H9 (cell line): ENCODE measurements around the gene DAB1. TPM values are rescaled to one million over a fixed set of nuclear protein-coding genes. Genes with fewer than 3 reads are reported as not detected.

Experiments
- DNase-seq: peaks from one replicate; pipeline ENCODE4 v3.0.0-alpha.2; 2017
- H2AFZ ChIP-seq: one replicate; pipeline ENCODE4 v1.6.1; 2013; ENCODE audit warnings: mild to moderate bottlenecking, low read length, control low read depth, moderate library complexity
- H2AK5ac ChIP-seq: 2 replicates; pipeline ENCODE4 v1.6.1; 2013; ENCODE audit warnings: low read length, control low read depth, mixed read lengths; ENCODE audit not compliant: insufficient read length
- H2BK120ac ChIP-seq: one replicate; pipeline ENCODE4 v1.6.1; 2013; ENCODE audit warnings: low read depth, mild to moderate bottlenecking, low read length, control low read depth, inconsistent platforms; ENCODE audit not compliant: poor library complexity, severe bottlenecking
- H2BK12ac ChIP-seq: 2 replicates; pipeline ENCODE4 v1.6.1; 2013; ENCODE audit warnings: low read length, control low read depth, mixed read lengths, low read depth; ENCODE audit not compliant: insufficient read length
- H2BK15ac ChIP-seq: 2 replicates; pipeline ENCODE4 v1.6.1; 2013; ENCODE audit warnings: low read depth, low read length, control low read depth
- H2BK20ac ChIP-seq: one replicate; pipeline ENCODE4 v1.6.1; 2013; ENCODE audit warnings: low read depth, mild to moderate bottlenecking, low read length, control low read depth, inconsistent platforms; ENCODE audit not compliant: poor library complexity, severe bottlenecking
- H2BK5ac ChIP-seq: 2 replicates; pipeline ENCODE4 v1.6.1; 2013; ENCODE audit warnings: low read length, control low read depth, mixed read lengths; ENCODE audit not compliant: insufficient read length
- H3K14ac ChIP-seq: 2 replicates; pipeline ENCODE4 v1.6.1; 2013; ENCODE audit warnings: low read length, control low read depth; ENCODE audit not compliant: insufficient read depth
- H3K18ac ChIP-seq: 2 replicates; pipeline ENCODE4 v1.6.1; 2013; ENCODE audit warnings: low read depth, mild to moderate bottlenecking, mixed read lengths, low read length, control low read depth; ENCODE audit not compliant: insufficient read length
- H3K23ac ChIP-seq: 2 replicates; pipeline ENCODE4 v1.6.1; 2013; ENCODE audit warnings: low read length, control low read depth, mixed read lengths, low read depth; ENCODE audit not compliant: insufficient read length
- H3K23me2 ChIP-seq: 2 replicates; pipeline ENCODE4 v1.6.1; 2013; ENCODE audit warnings: low read depth, mild to moderate bottlenecking, mixed read lengths, low read length, control low read depth; ENCODE audit not compliant: insufficient read length, poor library complexity, severe bottlenecking
- H3K27ac ChIP-seq: 2 replicates; pipeline ENCODE4 v1.5.1; 2013; ENCODE audit warnings: low read length, control low read depth, mixed read lengths, low read depth; ENCODE audit not compliant: insufficient read length
- H3K27me3 ChIP-seq: 2 replicates; pipeline ENCODE4 v1.6.1; 2013; ENCODE audit warnings: low read length, control low read depth, inconsistent platforms; ENCODE audit not compliant: insufficient read depth
- H3K4ac ChIP-seq: 2 replicates; pipeline ENCODE4 v1.6.1; 2013; ENCODE audit warnings: low read depth, mild to moderate bottlenecking, control low read depth, inconsistent platforms, low read length, moderate library complexity
- H3K4me1 ChIP-seq: 2 replicates; pipeline ENCODE4 v1.6.1; 2013; ENCODE audit warnings: low read length, control low read depth, inconsistent platforms; ENCODE audit not compliant: insufficient read depth
- H3K4me2 ChIP-seq: 2 replicates; pipeline ENCODE4 v1.6.1; 2013; ENCODE audit warnings: low read length, control low read depth, mixed read lengths; ENCODE audit not compliant: insufficient read length, insufficient read depth
- H3K56ac ChIP-seq: 2 replicates; pipeline ENCODE4 v1.6.1; 2013; ENCODE audit warnings: low read depth, mild to moderate bottlenecking, mixed read lengths, low read length, control low read depth; ENCODE audit not compliant: insufficient read length
- H3K79me1 ChIP-seq: 2 replicates; pipeline ENCODE4 v1.6.1; 2013; ENCODE audit warnings: low read depth, mild to moderate bottlenecking, moderate library complexity, low read length, control low read depth, inconsistent platforms; ENCODE audit not compliant: insufficient read depth, poor library complexity, severe bottlenecking
- H3K79me2 ChIP-seq: 2 replicates; pipeline ENCODE4 v1.6.1; 2013; ENCODE audit warnings: low read length, control low read depth, inconsistent platforms; ENCODE audit not compliant: insufficient read depth
- H3K9ac ChIP-seq: 2 replicates; pipeline ENCODE4 v1.6.1; 2013; ENCODE audit warnings: low read length, control low read depth, mixed read lengths; ENCODE audit not compliant: insufficient read length; ENCODE audit errors: extremely low read depth
- H3K9me3 ChIP-seq: one replicate; pipeline ENCODE4 v1.6.1; 2013; ENCODE audit warnings: low read depth, low read length, inconsistent platforms; ENCODE audit not compliant: control insufficient read depth
- H3T11ph ChIP-seq: one replicate; pipeline ENCODE4 v1.6.1; 2013; ENCODE audit warnings: mild to moderate bottlenecking, low read length, control low read depth, inconsistent platforms
- H4K20me1 ChIP-seq: one replicate; pipeline ENCODE4 v1.6.1; 2013; ENCODE audit not compliant: control insufficient read depth, insufficient read length, insufficient read depth
- H4K5ac ChIP-seq: 2 replicates; pipeline ENCODE4 v1.6.1; 2013; ENCODE audit warnings: low read depth, mild to moderate bottlenecking, mixed read lengths, low read length, control low read depth; ENCODE audit not compliant: insufficient read length
- H4K8ac ChIP-seq: replicated peaks from 2 replicates; pipeline ENCODE4 v1.6.1; 2013; ENCODE audit warnings: low read length, control low read depth, mixed read lengths, low read depth; ENCODE audit not compliant: insufficient read length
- H4K91ac ChIP-seq: 2 replicates; pipeline ENCODE4 v1.6.1; 2013; ENCODE audit warnings: low read depth, mild to moderate bottlenecking, moderate library complexity, mixed read lengths, low read length, control low read depth; ENCODE audit not compliant: insufficient read length
- H3K27ac Mint-ChIP-seq, 3 experiments: 2 replicates in 2 of 3; 3 replicates in 1 of 3; pipeline ENCODE4 v1.8.0; 2020 to 2021; ENCODE audit warnings: mixed read lengths in 3 of 3, mild to moderate bottlenecking in 1 of 3, moderate library complexity in 1 of 3
- H3K27me3 Mint-ChIP-seq: 2 replicates; pipeline ENCODE4 v1.8.0; 2021; ENCODE audit warnings: low read depth, mild to moderate bottlenecking, moderate library complexity, mixed read lengths
- H3K36me3 Mint-ChIP-seq, 3 experiments: 2 replicates in 2 of 3; 3 replicates in 1 of 3; pipeline ENCODE4 v1.8.0; 2020 to 2021; ENCODE audit warnings: low read depth in 3 of 3, mixed read lengths in 3 of 3; ENCODE audit not compliant: insufficient read depth in 1 of 3
- H3K4me1 Mint-ChIP-seq, 2 experiments: 2 replicates each; pipeline ENCODE4 v1.8.0; 2020; ENCODE audit warnings: mixed read lengths in 2 of 2
- H3K4me3 Mint-ChIP-seq, 2 experiments: 2 replicates in 1 of 2; 3 replicates in 1 of 2; pipeline ENCODE4 v1.8.0; 2020 to 2021; ENCODE audit warnings: mild to moderate bottlenecking in 2 of 2, mixed read lengths in 2 of 2, moderate library complexity in 1 of 2
- H3K9me3 Mint-ChIP-seq, 2 experiments: 2 replicates in 1 of 2; 3 replicates in 1 of 2; pipeline ENCODE4 v1.8.0; 2020; ENCODE audit warnings: mild to moderate bottlenecking in 2 of 2, mixed read lengths in 2 of 2, moderate library complexity in 1 of 2
- CTCF ChIP-seq: fragments of 200-600 bp; sonication (generic); conservative IDR thresholded peaks from 3 replicates; pipeline ENCODE4 v1.8.0; 2021; ENCODE audit warnings: antibody characterized with exemption, mild to moderate bottlenecking
- WGBS: extraction: QIAGEN DNeasy Blood & Tissue Kit; methylation state at CpG from one replicate; pipeline ENCODE4 v1.1.7; 2013; ENCODE audit warnings: missing lambda C conversion rate, low lambda C conversion rate, mixed read lengths; ENCODE audit not compliant: insufficient read length; ENCODE audit errors: extremely low coverage; 5-methylcytosine and 5-hydroxymethylcytosine counted together
- total RNA-seq: library from RNA; stranded (reverse); gene quantifications from 2 replicates; pipeline ENCODE4 v1.2.1, GENCODE V29; 2021

The DAB1 gene
- total RNA-seq, 1 experiment from 2014 or later = 9.3 TPM

- no peak for DNase-seq
- peaks cover 7% of the 10 kb centered on the region for H3K4me1 ChIP-seq
These were observed 267.0 kb downstream of the DAB1 start for GRCh38 chr1:57156907-57157306.

More at GRCh38 chr1:57156907-57157306, 267.0 kb downstream of the DAB1 start:
- no peak for TF ChIP-seq CTCF
- H3K27me3 Mint-ChIP-seq = no peaks in the 10 kb centered on the region; the same call in none of the 2 replicates
- H3K4me3 Mint-ChIP-seq = no peak overlapping the region
- no peak overlapping the region for H3K27ac ChIP-seq
- H3K4me1 Mint-ChIP-seq = peaks cover 35 to 37% of the 10 kb centered on the region in 2 experiments
- no peak overlapping the region for H2BK15ac ChIP-seq
- no peak overlapping the region for H4K91ac ChIP-seq
- H3K27ac Mint-ChIP-seq = no peak overlapping the region
- H3K23ac ChIP-seq = no peak overlapping the region
- no peak overlapping the region for H4K8ac ChIP-seq
- H3K36me3 Mint-ChIP-seq = peaks cover 0 to 3% (median 0%) of the 10 kb centered on the region in 3 experiments; a peak in 2 of 7 replicates
- H2AFZ ChIP-seq = no peak overlapping the region
- H3K56ac ChIP-seq = no peak overlapping the region
- H2BK120ac ChIP-seq = no peak overlapping the region
- H3T11ph ChIP-seq = no peak overlapping the region
- no peaks in the 10 kb centered on the region for H3K79me2 ChIP-seq
- no peak overlapping the region for H2BK5ac ChIP-seq
- no peak overlapping the region for H2AK5ac ChIP-seq
- no peaks in the 10 kb centered on the region for H3K9me3 ChIP-seq
- no peak overlapping the region for H3K14ac ChIP-seq
- no peak overlapping the region for H3K9ac ChIP-seq
- no peaks in the 10 kb centered on the region for H3K27me3 ChIP-seq
- H3K4ac ChIP-seq = no peak overlapping the region
- H3K9me3 Mint-ChIP-seq = peaks cover 0 to 5% of the 10 kb centered on the region in 2 experiments; a peak in 1 of 5 replicates
- H4K5ac ChIP-seq = no peak overlapping the region
- H2BK12ac ChIP-seq = no peak overlapping the region
- no peak overlapping the region for H2BK20ac ChIP-seq
- H3K18ac ChIP-seq = no peak overlapping the region
- no peaks in the 10 kb centered on the region for H3K79me1 ChIP-seq
- no peak overlapping the region for H3K4me2 ChIP-seq
- no peaks in the 10 kb centered on the region for H3K23me2 ChIP-seq
- no peaks in the 10 kb centered on the region for H4K20me1 ChIP-seq
- no CpG with 5 or more reads among the region's 3 CpGs for WGBS
